Activated CD8-positive, alpha-beta T cell treated with anti-CD3 and anti-CD28 coated beads for 36 hours (primary cell): ENCODE measurements around the gene L3MBTL4. TPM values are rescaled to one million over a fixed set of nuclear protein-coding genes. Genes with fewer than 3 reads are reported as not detected.

Source experiments
- ATAC-seq: fragments of 200-7000 bp; cut with Tn5 transposase; one replicate; pipeline ENCODE4 v1.10.0; 2021; ENCODE audit warnings: mild to moderate bottlenecking, moderate library complexity
- CTCF ChIA-PET: fragments of 350-600 bp; sonication (Branson Sonifier 250); formaldehyde crosslinking; loops from one replicate; lab custom pipeline; 2021; ENCODE audit warnings: antibody characterized with exemption; lab: Charles Lee
- POLR2A ChIA-PET: fragments of 350-600 bp; sonication (Branson Sonifier 250); formaldehyde crosslinking; loops from one replicate; lab custom pipeline; 2021; ENCODE audit warnings: antibody characterized with exemption; lab: Charles Lee
- DNase-seq: peaks from one replicate; pipeline ENCODE4 v3.0.0-alpha.2; 2020
- H3K27ac Mint-ChIP-seq: one replicate; pipeline ENCODE4 v1.8.0; 2021; ENCODE audit warnings: mild to moderate bottlenecking, mixed read lengths
- H3K27me3 Mint-ChIP-seq: one replicate; pipeline ENCODE4 v1.8.0; 2021; ENCODE audit warnings: mixed read lengths
- H3K36me3 Mint-ChIP-seq: one replicate; pipeline ENCODE4 v1.8.0; 2021; ENCODE audit warnings: low read depth, mixed read lengths
- H3K4me1 Mint-ChIP-seq: one replicate; pipeline ENCODE4 v1.8.0; 2021; ENCODE audit warnings: low read depth, mixed read lengths
- H3K4me3 Mint-ChIP-seq: one replicate; pipeline ENCODE4 v1.8.0; 2021; ENCODE audit warnings: mild to moderate bottlenecking, moderate library complexity, mixed read lengths
- H3K9me3 Mint-ChIP-seq: one replicate; pipeline ENCODE4 v1.8.0; 2021; ENCODE audit warnings: mixed read lengths
- intact Hi-C: fragments of 100-400 bp; cut with micrococcal nuclease; formaldehyde crosslinking; loops from one replicate; pipeline ENCODE4 v1.10.0; 2022
- total RNA-seq, 2 experiments: library from RNA; stranded (reverse); gene quantifications; one replicate each; pipeline ENCODE4 v1.2.3, GENCODE V29; 2021
- TF ChIP-seq, protein P1 (sequence below): fragments of 200-600 bp; IDR thresholded peaks from one replicate; pipeline ENCODE4 v1.8.0; 2022; ENCODE audit warnings: antibody characterized with exemption, mild to moderate bottlenecking

The L3MBTL4 gene
- total RNA-seq, 2 experiments from 2014 or later: not detected

DNA sequence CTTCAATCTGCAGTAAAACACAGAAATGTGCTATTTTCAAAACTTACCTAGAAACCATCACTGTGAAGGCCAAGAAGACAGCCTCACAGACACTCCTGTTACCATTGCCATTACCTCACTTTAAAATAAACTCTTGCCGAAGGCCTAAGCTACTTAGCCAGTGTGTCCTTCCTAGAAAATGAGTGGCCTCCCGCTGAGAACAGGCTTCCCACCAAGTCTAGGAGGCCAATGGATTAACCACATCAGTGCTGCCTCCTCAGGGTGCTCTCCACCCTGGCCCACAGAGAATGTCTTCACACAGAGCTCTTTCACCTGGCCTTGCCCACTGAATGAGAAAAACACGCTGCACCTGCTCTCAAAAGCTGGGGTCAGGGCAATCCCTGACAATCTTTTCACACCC is 47.5 kb downstream of the L3MBTL4 start:
- H3K4me1 Mint-ChIP-seq: no peaks in the 10 kb centered on the region
- H3K4me3 Mint-ChIP-seq: no peak overlapping the region
- H3K36me3 Mint-ChIP-seq: no peaks in the 10 kb centered on the region
- DNase-seq: no peak
- CTCF ChIA-PET: no interaction called here
- no peaks in the 10 kb centered on the region for H3K9me3 Mint-ChIP-seq
- no peak overlapping the region for H3K27ac Mint-ChIP-seq
- POLR2A ChIA-PET: no interaction called here
- ATAC-seq: no peak
- intact Hi-C loops: no loop called here
- TF ChIP-seq, protein P1, sequence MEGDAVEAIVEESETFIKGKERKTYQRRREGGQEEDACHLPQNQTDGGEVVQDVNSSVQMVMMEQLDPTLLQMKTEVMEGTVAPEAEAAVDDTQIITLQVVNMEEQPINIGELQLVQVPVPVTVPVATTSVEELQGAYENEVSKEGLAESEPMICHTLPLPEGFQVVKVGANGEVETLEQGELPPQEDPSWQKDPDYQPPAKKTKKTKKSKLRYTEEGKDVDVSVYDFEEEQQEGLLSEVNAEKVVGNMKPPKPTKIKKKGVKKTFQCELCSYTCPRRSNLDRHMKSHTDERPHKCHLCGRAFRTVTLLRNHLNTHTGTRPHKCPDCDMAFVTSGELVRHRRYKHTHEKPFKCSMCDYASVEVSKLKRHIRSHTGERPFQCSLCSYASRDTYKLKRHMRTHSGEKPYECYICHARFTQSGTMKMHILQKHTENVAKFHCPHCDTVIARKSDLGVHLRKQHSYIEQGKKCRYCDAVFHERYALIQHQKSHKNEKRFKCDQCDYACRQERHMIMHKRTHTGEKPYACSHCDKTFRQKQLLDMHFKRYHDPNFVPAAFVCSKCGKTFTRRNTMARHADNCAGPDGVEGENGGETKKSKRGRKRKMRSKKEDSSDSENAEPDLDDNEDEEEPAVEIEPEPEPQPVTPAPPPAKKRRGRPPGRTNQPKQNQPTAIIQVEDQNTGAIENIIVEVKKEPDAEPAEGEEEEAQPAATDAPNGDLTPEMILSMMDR: no peak
- no peaks in the 10 kb centered on the region for H3K27me3 Mint-ChIP-seq

DNA sequence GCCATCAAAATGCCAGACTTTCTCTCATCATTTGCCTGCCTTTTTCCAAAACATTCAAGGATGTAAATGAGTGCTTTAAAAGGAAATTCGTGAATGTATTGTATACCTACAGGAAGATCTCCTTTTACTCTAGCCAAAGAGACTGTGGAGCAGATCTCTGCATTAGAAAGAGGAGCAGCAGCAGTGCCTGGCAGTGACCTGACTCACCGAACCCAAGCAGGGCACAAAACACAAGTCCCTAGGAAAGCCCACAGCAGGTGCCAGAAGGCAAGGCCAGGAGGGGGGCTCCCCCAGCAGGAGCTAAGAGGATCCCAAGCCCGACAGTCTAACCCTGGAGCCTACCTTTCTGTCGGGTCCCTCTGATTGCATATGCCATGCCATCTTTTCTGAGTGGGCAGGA is 47.9 kb downstream of the L3MBTL4 start:
- TF ChIP-seq, protein P1: no peak
- no peaks in the 10 kb centered on the region for H3K9me3 Mint-ChIP-seq
- POLR2A ChIA-PET: no interaction called here
- no peaks in the 10 kb centered on the region for H3K36me3 Mint-ChIP-seq
- no peaks in the 10 kb centered on the region for H3K4me1 Mint-ChIP-seq
- no peak overlapping the region for H3K27ac Mint-ChIP-seq
- CTCF ChIA-PET: no interaction called here
- no peak overlapping the region for H3K4me3 Mint-ChIP-seq
- intact Hi-C loops: no loop called here
- DNase-seq: no peak
- H3K27me3 Mint-ChIP-seq: no peaks in the 10 kb centered on the region
- no peak for ATAC-seq

DNA sequence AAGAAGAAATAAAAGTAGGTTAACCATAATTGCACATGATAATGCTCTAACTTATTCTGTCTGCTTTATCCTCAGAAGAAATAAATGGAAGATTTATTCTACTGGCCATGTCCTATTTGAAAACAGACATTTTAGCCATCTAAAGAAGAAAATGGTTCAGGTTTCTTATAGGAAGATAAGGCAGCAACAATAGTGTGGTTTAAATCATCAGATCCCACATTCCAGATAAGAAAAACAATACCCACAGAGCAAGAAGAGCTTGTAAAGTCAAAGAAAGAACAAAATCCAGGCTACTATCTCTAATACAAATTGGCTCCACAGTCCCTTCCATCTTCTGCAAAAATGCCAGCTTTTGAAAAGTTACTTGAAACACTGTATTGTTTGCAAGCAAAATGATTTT is 49.3 kb downstream of the L3MBTL4 start:
- no peaks in the 10 kb centered on the region for H3K4me1 Mint-ChIP-seq
- H3K27me3 Mint-ChIP-seq: no peaks in the 10 kb centered on the region
- POLR2A ChIA-PET: no interaction called here
- peaks cover 2% of the 10 kb centered on the region for H3K9me3 Mint-ChIP-seq
- H3K27ac Mint-ChIP-seq: no peak overlapping the region
- no peaks in the 10 kb centered on the region for H3K36me3 Mint-ChIP-seq
- H3K4me3 Mint-ChIP-seq: no peak overlapping the region
- ATAC-seq (no peak), DNase-seq (no peak)
- intact Hi-C loops: no loop called here
- TF ChIP-seq, protein P1: no peak
- CTCF ChIA-PET: no interaction called here

DNA sequence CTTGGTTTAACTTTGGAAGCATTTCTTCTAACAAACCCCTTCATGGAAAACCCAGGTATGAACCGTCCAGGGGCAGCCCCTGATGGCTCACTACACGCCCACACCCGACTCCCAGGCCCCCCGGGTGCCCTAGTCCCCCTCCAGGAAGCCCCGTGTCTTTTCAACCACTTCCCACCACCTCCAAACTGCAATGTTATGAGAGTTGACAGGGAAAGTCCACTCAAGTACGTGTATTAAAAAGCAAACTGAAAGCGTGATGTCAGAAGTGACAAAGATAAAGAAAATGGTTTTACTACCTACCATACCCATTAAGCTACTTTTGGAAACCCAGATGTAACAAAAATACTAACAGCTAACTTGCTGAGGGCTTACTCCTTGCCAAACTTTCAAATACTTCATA is 51.5 kb downstream of the L3MBTL4 start:
- intact Hi-C loops: no loop called here
- no peaks in the 10 kb centered on the region for H3K36me3 Mint-ChIP-seq
- CTCF ChIA-PET: no interaction called here
- no peak overlapping the region for H3K27ac Mint-ChIP-seq
- H3K27me3 Mint-ChIP-seq: no peaks in the 10 kb centered on the region
- TF ChIP-seq, protein P1: no peak
- peak; percentile 34 for ATAC-seq
- H3K9me3 Mint-ChIP-seq: peaks cover 2% of the 10 kb centered on the region
- no peaks in the 10 kb centered on the region for H3K4me1 Mint-ChIP-seq
- DNase-seq: peak; percentile 32
- POLR2A ChIA-PET: interaction anchor here (0.7 kb wide), 1 partner anchor 460 kb away, joined by 3 read pairs; no protein-coding TSS in a partner anchor
- H3K4me3 Mint-ChIP-seq: no peak overlapping the region

DNA sequence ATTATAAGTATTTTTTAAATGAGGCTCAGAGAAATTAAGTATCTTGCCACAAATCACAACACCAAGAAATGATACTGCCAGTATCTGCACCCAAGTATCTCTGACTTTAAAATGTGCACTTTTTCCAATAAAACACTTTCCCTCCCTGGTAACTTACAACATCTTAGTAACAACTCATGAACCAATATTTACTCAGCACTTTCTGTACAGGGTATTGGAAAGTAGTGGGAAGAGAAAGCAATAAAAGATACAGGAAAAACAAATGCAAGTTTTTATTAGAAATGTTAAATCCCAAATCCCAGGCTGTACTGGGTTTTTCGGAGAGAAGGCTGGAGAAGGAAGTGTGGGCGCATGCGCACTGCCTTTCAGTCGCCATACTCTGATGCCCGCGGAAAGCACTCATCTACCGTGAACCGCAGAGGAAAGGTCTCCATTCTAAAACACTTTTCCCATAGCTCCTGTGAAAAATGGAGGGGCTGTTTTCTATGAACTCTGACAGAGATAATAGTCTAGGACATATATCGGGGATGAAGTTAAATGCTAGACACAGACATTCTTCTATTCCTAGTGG is 52.1 kb downstream of the L3MBTL4 start:
- Mint-ChIP-seq H3K9me3 (peaks cover 2% of the 10 kb centered on the region), H3K4me1 (no peaks in the 10 kb centered on the region), H3K36me3 (no peaks in the 10 kb centered on the region), H3K27ac (no peak overlapping the region), H3K27me3 (no peaks in the 10 kb centered on the region), H3K4me3 (no peak overlapping the region)
- TF ChIP-seq, protein P1: no peak
- ChIA-PET CTCF (no interaction called here), POLR2A (interaction anchor here (0.7 kb wide), 1 partner anchor 460 kb away, joined by 3 read pairs; no protein-coding TSS in a partner anchor)
- no peak for DNase-seq
- intact Hi-C loops: no loop called here
- no peak for ATAC-seq
